ENCODE measurements around the gene NCOA5. TPM values are rescaled to one million over a fixed set of nuclear protein-coding genes. Genes with fewer than 3 reads are reported as not detected.

NCOA5 gene
- total RNA-seq, 1 donor from 2014 or later: 58.7 TPM

DNA sequence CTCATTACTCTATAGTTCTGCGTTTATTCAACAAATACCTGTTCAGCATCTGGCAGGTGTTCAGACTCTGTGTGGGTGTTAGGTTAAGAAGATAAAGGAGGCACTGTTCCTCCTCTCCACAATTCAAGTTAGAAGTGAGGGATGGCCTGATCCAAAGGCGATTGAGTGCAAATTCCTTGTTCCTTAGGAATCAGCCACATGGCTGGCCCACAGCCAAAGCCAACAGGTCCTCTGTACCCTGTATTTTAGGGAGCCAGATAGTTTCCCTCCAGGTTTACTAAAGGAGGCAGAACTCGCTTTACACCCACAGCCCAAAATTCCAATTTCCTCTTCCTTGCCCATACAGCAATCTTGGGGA is 23.3 kb upstream of the NCOA5 start:
- no peak overlapping the region for H3K4me3 Mint-ChIP-seq (ENCODE audit: low read depth)
- H3K27me3 Mint-ChIP-seq: peaks cover 45% of the 10 kb centered on the region
- no peak for DNase-seq (ENCODE audit: low spot score, unreplicated experiment)
- peaks cover 9% of the 10 kb centered on the region for H3K4me1 Mint-ChIP-seq (ENCODE audit: low read depth)
- no peaks in the 10 kb centered on the region for H3K36me3 Mint-ChIP-seq (ENCODE audit: insufficient read depth)
- TF ChIP-seq, protein P1, sequence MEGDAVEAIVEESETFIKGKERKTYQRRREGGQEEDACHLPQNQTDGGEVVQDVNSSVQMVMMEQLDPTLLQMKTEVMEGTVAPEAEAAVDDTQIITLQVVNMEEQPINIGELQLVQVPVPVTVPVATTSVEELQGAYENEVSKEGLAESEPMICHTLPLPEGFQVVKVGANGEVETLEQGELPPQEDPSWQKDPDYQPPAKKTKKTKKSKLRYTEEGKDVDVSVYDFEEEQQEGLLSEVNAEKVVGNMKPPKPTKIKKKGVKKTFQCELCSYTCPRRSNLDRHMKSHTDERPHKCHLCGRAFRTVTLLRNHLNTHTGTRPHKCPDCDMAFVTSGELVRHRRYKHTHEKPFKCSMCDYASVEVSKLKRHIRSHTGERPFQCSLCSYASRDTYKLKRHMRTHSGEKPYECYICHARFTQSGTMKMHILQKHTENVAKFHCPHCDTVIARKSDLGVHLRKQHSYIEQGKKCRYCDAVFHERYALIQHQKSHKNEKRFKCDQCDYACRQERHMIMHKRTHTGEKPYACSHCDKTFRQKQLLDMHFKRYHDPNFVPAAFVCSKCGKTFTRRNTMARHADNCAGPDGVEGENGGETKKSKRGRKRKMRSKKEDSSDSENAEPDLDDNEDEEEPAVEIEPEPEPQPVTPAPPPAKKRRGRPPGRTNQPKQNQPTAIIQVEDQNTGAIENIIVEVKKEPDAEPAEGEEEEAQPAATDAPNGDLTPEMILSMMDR (IDR thresholded peaks at IDR 0.05; ENCODE audit: unreplicated experiment): no peak
- H3K9me3 Mint-ChIP-seq (ENCODE audit: low read depth): no peaks in the 10 kb centered on the region
- peak overlapping the region; percentile 27 for H3K27ac Mint-ChIP-seq

DNA sequence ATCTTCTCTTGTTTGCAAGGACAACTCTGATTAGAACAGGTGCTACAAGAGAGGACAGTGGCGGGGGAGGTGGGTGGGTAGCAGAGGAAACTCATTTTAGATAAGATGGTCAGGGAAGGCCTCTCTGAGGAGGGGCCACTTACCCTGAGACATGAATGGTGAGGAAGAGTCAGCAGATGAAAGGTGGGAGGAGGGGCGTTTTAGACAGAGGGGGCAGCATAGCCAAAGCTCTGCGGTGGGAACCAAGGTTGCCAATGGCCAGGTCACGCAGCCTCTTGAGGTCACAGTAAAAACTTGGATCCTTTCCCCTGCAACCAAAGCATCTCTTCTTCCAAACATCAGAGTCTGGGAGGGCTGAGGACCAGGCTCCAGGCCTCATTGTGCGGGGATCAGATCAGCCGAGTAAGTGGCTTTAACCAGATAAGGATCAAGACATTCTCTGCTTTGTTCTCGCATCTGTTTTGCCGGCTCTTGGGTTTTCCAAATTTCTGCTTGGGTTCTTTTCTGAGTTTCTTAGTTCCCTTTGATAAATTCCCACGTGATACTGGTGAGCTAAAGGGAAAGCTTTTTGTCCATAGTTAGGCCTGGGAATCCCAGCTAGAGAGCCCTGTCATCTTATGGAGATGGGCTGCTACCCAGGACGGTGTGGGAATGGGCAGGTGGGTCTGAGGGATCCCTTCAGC is 22.8 kb upstream of the NCOA5 start:
- H3K27me3 Mint-ChIP-seq: peaks cover 39% of the 10 kb centered on the region
- DNase-seq (ENCODE audit: low spot score, unreplicated experiment): no peak

DNA sequence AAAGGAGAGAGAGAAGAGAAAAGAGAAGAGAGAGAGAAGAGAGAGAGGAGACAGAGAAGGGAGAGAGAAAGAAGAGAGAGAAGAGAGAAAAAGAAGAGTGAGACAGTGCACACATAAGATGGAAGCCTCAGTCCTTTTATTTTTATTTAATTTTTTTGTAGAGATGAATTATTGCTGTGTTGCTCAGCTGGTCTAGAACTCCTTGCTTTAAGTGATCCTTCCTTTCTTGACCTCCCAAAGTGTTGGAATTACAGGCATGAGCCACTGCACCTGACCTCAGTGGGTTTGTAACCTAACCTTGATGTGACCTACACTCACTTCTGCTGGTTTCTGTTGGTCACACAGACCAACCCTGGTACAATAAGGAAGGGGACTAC is 22.1 kb upstream of the NCOA5 start:
- no peak for DNase-seq (ENCODE audit: low spot score, unreplicated experiment)
- H3K36me3 Mint-ChIP-seq (ENCODE audit: insufficient read depth): no peaks in the 10 kb centered on the region
- H3K9me3 Mint-ChIP-seq (ENCODE audit: low read depth): no peaks in the 10 kb centered on the region
- H3K27me3 Mint-ChIP-seq: peaks cover 40% of the 10 kb centered on the region
- no peak overlapping the region for H3K27ac Mint-ChIP-seq
- TF ChIP-seq, protein P1 (IDR thresholded peaks at IDR 0.05; ENCODE audit: unreplicated experiment): no peak
- H3K4me3 Mint-ChIP-seq (ENCODE audit: low read depth): no peak overlapping the region
- H3K4me1 Mint-ChIP-seq (ENCODE audit: low read depth): peaks cover 9% of the 10 kb centered on the region

More for the DNA sequence above, 22.8 kb upstream of the NCOA5 start:
- no peak overlapping the region for H3K4me3 Mint-ChIP-seq (ENCODE audit: low read depth)
- H3K36me3 Mint-ChIP-seq (ENCODE audit: insufficient read depth): no peaks in the 10 kb centered on the region
- TF ChIP-seq, protein P1 (IDR thresholded peaks at IDR 0.05; ENCODE audit: unreplicated experiment): no peak
- peak overlapping the region; percentile 27 for H3K27ac Mint-ChIP-seq
- peaks cover 9% of the 10 kb centered on the region for H3K4me1 Mint-ChIP-seq (ENCODE audit: low read depth)
- H3K9me3 Mint-ChIP-seq (ENCODE audit: low read depth): no peaks in the 10 kb centered on the region

DNA sequence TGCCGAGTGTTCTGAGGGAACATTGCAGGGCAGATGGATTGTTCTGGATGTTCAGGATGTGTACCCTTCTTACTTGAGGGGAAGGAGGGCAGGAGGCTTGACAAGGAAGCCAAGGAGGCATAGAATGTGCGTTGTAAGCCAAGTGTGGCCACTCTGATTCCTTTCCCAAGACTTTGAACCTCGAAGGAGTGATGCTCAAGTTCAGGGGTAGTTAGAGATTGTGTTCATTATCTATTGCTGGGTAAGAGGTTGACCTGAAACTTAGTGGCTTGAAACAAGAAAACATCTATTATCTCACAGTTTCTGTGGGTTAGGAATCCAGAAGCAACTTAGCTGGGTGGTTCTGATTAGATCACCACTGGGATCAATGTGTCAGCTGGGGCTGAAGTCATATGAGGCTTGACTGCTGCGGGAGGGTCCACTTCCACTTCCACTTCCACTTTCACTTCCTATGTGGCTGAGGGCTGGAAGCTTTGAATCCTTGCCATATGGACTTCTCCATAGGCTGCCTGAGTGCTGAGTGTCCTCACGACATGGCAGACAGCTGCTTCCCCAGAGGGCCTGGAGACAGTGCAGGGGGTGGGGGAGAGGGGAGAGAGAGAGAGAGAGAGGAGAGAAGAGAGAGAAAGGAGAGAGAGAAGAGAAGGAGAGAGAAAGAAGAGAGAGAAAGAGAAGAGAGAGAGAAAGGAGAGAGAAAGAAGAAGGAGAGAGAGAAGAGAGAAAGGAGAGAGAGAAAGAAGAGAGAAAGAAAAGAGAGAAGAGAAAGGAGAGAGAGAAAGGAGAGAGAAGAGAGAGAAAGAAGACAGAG is 21.5 kb upstream of the NCOA5 start:
- H3K27me3 Mint-ChIP-seq: peaks cover 41% of the 10 kb centered on the region
- H3K4me3 Mint-ChIP-seq (ENCODE audit: low read depth): no peak overlapping the region
- TF ChIP-seq, protein P1 (IDR thresholded peaks at IDR 0.05; ENCODE audit: unreplicated experiment): no peak
- no peak for DNase-seq (ENCODE audit: low spot score, unreplicated experiment)
- H3K9me3 Mint-ChIP-seq (ENCODE audit: low read depth): no peaks in the 10 kb centered on the region
- H3K36me3 Mint-ChIP-seq (ENCODE audit: insufficient read depth): no peaks in the 10 kb centered on the region
- H3K27ac Mint-ChIP-seq: no peak overlapping the region
- H3K4me1 Mint-ChIP-seq (ENCODE audit: low read depth): peaks cover 9% of the 10 kb centered on the region

DNA sequence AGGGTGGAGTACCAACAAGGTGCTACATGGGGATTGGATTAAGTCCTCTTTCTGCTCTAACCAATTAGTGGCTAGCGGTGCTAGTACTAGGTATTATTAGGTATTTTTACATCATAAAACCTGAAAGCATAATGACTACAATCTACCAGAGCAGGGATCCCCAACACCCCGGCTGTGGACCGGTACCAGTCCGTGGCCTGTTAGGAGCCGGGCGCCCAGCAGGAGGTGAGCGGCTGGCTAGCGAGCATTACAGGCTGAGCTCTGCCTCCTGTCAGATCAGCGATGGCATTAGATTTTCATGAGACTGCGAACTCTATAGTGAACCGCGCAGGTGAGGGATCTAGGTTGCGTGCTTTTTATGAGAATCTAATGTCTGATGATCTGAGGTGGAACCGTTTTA is 19.2 kb upstream of the NCOA5 start:
- no peaks in the 10 kb centered on the region for H3K9me3 Mint-ChIP-seq (ENCODE audit: low read depth)
- no peak overlapping the region for H3K4me3 Mint-ChIP-seq (ENCODE audit: low read depth)
- H3K27me3 Mint-ChIP-seq: peaks cover 29% of the 10 kb centered on the region
- H3K4me1 Mint-ChIP-seq (ENCODE audit: low read depth): peaks cover 9% of the 10 kb centered on the region
- H3K36me3 Mint-ChIP-seq (ENCODE audit: insufficient read depth): no peaks in the 10 kb centered on the region
- TF ChIP-seq, protein P1 (IDR thresholded peaks at IDR 0.05; ENCODE audit: unreplicated experiment): no peak
- DNase-seq (ENCODE audit: low spot score, unreplicated experiment): no peak
- no peak overlapping the region for H3K27ac Mint-ChIP-seq

Data from progenitor cell of endocrine pancreas (in vitro differentiated cells).